HuH-7.5 (cell line): ENCODE data around the gene DUSP3.

Source experiments
- DNase-seq: peaks from one replicate; pipeline ENCODE4 v3.0.0; 2011; ENCODE audit warnings: low spot score

DUSP3 gene

GRCh38 chr17:43728081-43728480 lies 50.7 kb downstream of the DUSP3 start:
- no peak for DNase-seq

DNA sequence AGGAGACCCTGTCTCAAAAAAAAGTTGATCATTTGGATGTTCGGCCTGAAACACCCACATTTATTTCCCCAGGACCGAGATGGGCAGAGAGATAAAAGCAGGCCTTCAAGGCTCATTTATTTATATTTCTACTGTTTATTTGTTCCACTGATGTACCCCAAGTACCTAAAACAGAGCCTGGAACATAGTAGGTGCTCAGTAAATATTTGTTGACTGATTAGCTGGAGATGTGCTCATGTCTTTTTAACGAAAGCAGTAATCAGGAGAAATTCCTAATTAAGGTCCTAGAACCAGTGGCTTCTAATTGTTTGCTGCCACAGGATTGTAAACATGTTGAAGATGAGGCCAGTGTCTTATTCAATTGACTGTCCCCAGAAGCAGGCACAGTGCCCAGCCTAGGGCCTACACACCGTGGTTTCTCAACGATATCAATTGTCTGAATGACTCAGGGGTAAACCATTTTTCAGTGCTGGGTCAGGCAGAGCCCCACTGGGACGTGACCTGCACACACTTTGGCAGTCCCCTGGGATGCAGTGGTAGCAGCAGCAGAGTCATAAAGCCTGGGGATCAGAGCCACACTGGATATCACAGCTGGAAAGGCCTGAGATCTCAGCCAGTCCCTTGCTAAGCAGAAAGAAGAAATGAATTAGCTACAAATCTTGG lies 54.9 kb downstream of the DUSP3 start:
- DNase-seq, result no peak

DNA sequence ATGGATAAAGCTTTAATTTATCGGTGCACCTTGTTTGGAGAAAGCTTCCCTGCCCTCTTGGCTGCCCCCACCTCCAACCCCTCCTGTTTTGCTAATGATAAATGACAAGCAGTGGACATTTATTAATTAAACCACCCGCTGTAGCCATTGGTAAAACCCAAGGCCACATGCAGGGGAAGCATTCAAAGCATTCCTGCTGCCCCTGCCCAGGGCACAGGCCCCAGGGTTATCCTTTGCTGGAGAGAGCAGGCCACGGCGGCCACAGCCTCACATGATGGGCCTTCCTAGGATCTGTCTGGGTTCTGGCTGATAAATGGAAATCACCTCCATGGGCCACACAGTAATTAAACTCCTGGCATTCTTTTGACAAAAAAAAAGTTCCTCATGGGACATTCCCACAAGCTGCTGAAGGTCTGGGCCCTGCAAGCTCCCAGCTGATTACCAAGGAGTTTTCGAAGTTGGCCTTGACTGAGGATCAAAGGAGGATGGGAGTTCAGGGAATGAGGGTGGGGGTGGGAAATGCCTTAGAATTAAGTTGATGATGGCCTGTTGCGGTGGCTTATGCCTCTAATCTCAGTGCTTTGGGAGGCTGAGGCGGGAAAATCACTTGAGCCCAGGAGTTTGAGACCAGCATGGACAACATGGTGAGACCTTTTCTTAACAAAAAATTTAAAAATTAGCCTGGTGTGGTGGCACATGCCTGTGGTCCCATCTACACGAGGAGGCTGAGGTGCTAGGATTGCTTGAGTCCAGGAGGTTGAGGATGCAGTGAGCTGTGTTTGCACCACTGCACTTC lies 55.7 kb downstream of the DUSP3 start:
- no peak for DNase-seq

DNA sequence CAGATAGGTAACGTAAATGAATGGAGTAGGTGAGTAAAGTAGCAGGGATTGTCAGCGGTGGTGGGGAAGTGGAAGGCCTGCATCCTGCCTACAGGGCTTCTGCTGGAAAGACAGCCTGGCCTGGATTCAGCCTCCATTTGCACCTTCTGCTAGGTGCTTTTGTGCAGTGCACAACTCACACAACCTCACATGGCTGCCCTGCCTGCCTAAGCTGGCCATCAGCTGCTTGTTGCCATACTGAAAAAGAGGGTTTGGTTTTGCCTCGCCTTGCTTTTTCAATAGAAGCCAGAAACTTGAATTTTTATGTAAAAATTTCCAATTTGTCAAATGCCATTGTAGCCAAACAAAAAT lies 56.5 kb downstream of the DUSP3 start:
- no peak for DNase-seq

GRCh38 chr17:43721537-43722268 lies 57.1 kb downstream of the DUSP3 start:
- DNase-seq, result no peak

GRCh38 chr17:43720311-43721060 lies 58.3 kb downstream of the DUSP3 start:
- DNase-seq, result peak; percentile 66

- no peak for DNase-seq
Observed at GRCh38 chr17:43719578-43719977, 59.2 kb downstream of the DUSP3 start.

GRCh38 chr17:43718544-43718943 lies 60.2 kb downstream of the DUSP3 start:
- DNase-seq, result no peak

GRCh38 chr17:43717913-43718312 lies 60.9 kb downstream of the DUSP3 start:
- DNase-seq, result no peak
